PFSK-1 (cell line): ENCODE results near the gene MDC1.

Experiments used
- POLR2AphosphoS5 ChIP-seq: IDR thresholded peaks from 2 replicates; pipeline ENCODE4 v1.6.1; 2012; ENCODE audit warnings: low read depth, mild to moderate bottlenecking, control low read depth, low read length, moderate library complexity
- SIN3A ChIP-seq: IDR thresholded peaks from 2 replicates; pipeline ENCODE4 v1.6.1; 2012; ENCODE audit warnings: mild to moderate bottlenecking, low read length, moderate library complexity, borderline replicate concordance; ENCODE audit not compliant: insufficient read depth
- TF ChIP-seq, protein P1 (sequence below), 2 experiments: IDR thresholded peaks; 2 replicates each; pipeline versions ENCODE4 v1.6.1 to v1.8.0; 2011 to 2012; ENCODE audit warnings: low read depth in 2 of 2, low read length in 2 of 2, control low read depth in 1 of 2, inconsistent platforms in 1 of 2, mild to moderate bottlenecking in 1 of 2, moderate library complexity in 1 of 2; ENCODE audit not compliant: insufficient read depth in 1 of 2

DNA sequence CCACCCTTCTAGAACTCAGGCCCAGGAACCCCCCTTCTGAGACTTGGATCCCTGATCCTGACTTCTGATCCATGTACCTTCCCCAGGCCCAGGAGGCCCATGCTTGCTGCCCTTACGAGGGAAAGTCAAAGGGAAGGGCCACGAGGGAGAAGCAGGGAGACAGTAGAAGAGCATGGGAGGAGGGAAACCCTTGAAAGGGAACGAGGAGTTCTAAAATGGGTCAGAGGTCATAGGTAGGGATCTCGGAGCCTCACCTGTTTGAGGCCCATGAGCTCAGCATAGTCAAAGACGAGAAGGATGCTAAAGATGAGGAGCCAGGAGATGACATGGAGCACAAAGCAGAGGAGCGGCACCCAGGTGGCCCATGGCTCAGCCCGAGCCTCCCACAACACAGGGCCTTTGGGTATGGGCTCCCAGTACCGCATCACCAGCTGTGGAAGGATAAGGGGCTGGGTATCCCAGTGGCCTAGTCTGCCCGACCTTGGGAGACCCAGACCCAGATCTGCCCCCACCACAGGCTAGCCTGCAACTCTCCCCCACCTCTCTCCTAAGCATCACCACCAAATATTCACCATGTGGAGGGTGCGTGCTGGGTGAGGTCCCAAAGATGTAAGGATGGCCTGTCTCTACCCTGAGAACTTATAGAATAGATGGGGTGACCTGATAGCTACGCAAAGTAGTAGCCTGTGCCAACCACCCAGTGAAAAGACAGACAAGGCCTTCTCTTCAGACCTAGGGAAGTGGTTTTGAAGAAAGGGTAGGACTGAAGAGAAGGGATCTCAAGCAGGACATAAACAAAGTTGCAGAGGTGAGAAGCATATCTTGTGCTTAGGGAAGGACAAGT is 27.8 kb downstream of the MDC1 start:
- TF ChIP-seq SIN3A (no peak), POLR2AphosphoS5 (no peak)
- TF ChIP-seq, protein P1, sequence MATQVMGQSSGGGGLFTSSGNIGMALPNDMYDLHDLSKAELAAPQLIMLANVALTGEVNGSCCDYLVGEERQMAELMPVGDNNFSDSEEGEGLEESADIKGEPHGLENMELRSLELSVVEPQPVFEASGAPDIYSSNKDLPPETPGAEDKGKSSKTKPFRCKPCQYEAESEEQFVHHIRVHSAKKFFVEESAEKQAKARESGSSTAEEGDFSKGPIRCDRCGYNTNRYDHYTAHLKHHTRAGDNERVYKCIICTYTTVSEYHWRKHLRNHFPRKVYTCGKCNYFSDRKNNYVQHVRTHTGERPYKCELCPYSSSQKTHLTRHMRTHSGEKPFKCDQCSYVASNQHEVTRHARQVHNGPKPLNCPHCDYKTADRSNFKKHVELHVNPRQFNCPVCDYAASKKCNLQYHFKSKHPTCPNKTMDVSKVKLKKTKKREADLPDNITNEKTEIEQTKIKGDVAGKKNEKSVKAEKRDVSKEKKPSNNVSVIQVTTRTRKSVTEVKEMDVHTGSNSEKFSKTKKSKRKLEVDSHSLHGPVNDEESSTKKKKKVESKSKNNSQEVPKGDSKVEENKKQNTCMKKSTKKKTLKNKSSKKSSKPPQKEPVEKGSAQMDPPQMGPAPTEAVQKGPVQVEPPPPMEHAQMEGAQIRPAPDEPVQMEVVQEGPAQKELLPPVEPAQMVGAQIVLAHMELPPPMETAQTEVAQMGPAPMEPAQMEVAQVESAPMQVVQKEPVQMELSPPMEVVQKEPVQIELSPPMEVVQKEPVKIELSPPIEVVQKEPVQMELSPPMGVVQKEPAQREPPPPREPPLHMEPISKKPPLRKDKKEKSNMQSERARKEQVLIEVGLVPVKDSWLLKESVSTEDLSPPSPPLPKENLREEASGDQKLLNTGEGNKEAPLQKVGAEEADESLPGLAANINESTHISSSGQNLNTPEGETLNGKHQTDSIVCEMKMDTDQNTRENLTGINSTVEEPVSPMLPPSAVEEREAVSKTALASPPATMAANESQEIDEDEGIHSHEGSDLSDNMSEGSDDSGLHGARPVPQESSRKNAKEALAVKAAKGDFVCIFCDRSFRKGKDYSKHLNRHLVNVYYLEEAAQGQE (IDR thresholded peaks at IDR 0.05; ENCODE audit: insufficient read depth in 1 of 2, low read depth in 2 of 2, low read length in 2 of 2) = no peak
